GM11168 (cell line): ENCODE measurements around the gene NKG7.
"Not testable (repeated sequence)": the region's sequence is repeated elsewhere in the genome, so short reads cannot be mapped to it uniquely, and the experiment has no call there.

Source experiments
- in situ Hi-C: fragments of 300-500 bp; cut with MboI; formaldehyde crosslinking; loops from one replicate; pipeline ENCODE4 v1.12.0; 2022; ENCODE audit warnings: low sequenced_read_pairs; ENCODE audit not compliant: unreplicated experiment

The NKG7 gene

GRCh38 chr19:51372649-51373504, at the start of gene NKG7:
Gene NKG7, minus strand, starts transcription at chr19:51372654. Its CDS starts 119 bp downstream, at chr19:51372535.
- in situ Hi-C loops, result no loop called here

GRCh38 chr19:51422053-51422448, 49.6 kb upstream of the NKG7 start:
- in situ Hi-C loops, result no loop called here

GRCh38 chr19:51421229-51422052, 49.0 kb upstream of the NKG7 start:
- in situ Hi-C loops, result no loop called here

GRCh38 chr19:51420511-51420910, 48.1 kb upstream of the NKG7 start:
- in situ Hi-C loops, result not testable (repeated sequence)

GRCh38 chr19:51418707-51419106, 46.3 kb upstream of the NKG7 start:
- in situ Hi-C loops, result no loop called here

GRCh38 chr19:51417810-51418157, 45.3 kb upstream of the NKG7 start:
- in situ Hi-C loops, result no loop called here

GRCh38 chr19:51417107-51417809, 44.8 kb upstream of the NKG7 start, which contains the start of gene SIGLEC10:
Gene SIGLEC10, minus strand, starts transcription at chr19:51417642. Its CDS starts 61 bp downstream, at chr19:51417581.
- in situ Hi-C loops, result no loop called here

GRCh38 chr19:51416422-51416821, 44.0 kb upstream of the NKG7 start:
- in situ Hi-C loops, result not testable (repeated sequence)

GRCh38 chr19:51415187-51415586, 42.7 kb upstream of the NKG7 start:
- in situ Hi-C loops, result no loop called here

- in situ Hi-C loops, result no loop called here
Measured at GRCh38 chr19:51410950-51411748, 38.7 kb upstream of the NKG7 start.

- in situ Hi-C loops, result no loop called here
Measured at GRCh38 chr19:51407511-51408131, 35.2 kb upstream of the NKG7 start.

GRCh38 chr19:51402117-51402516, 29.7 kb upstream of the NKG7 start:
- in situ Hi-C loops, result no loop called here

- in situ Hi-C loops, result not testable (repeated sequence)
Measured at GRCh38 chr19:51399936-51400335, 27.5 kb upstream of the NKG7 start.

- in situ Hi-C loops, result no loop called here
Measured at GRCh38 chr19:51399231-51399630, 26.8 kb upstream of the NKG7 start.

- in situ Hi-C loops, result no loop called here
Measured at GRCh38 chr19:51398096-51398704, 25.7 kb upstream of the NKG7 start.

GRCh38 chr19:51397453-51397852, 25.0 kb upstream of the NKG7 start:
- in situ Hi-C loops, result not testable (repeated sequence)

GRCh38 chr19:51396175-51396574, 23.7 kb upstream of the NKG7 start:
- in situ Hi-C loops, result no loop called here

- in situ Hi-C loops, result no loop called here
Measured at GRCh38 chr19:51394050-51394836, 21.8 kb upstream of the NKG7 start.
